ENCODE data around the gene ERVFRD-1. TPM values are rescaled to one million over a fixed set of nuclear protein-coding genes. Genes with fewer than 3 reads are reported as not detected.

The ERVFRD-1 gene
- total RNA-seq, 2 experiments from 2014 or later = not detected

GRCh38 chr6:11056871-11057270 is 54.7 kb downstream of the ERVFRD-1 start:
- no peak overlapping the region for H3K4me3 Mint-ChIP-seq
- H3K36me3 Mint-ChIP-seq = no peaks in the 10 kb centered on the region
- H3K27ac Mint-ChIP-seq = no peak overlapping the region
- DNase-seq = no peak
- no peaks in the 10 kb centered on the region for H3K4me1 Mint-ChIP-seq
- H3K27me3 Mint-ChIP-seq = peaks cover 11% of the 10 kb centered on the region
- no peaks in the 10 kb centered on the region for H3K9me3 Mint-ChIP-seq

- Mint-ChIP-seq H3K36me3 (no peaks in the 10 kb centered on the region), H3K4me3 (no peak overlapping the region), H3K27ac (no peak overlapping the region), H3K4me1 (no peaks in the 10 kb centered on the region), H3K27me3 (peaks cover 21% of the 10 kb centered on the region), H3K9me3 (no peaks in the 10 kb centered on the region)
- DNase-seq = no peak
These were observed 56.3 kb downstream of the ERVFRD-1 start for GRCh38 chr6:11055127-11055627.

- no peaks in the 10 kb centered on the region for H3K36me3 Mint-ChIP-seq
- no peaks in the 10 kb centered on the region for H3K4me1 Mint-ChIP-seq
- no peaks in the 10 kb centered on the region for H3K9me3 Mint-ChIP-seq
- no peak overlapping the region for H3K4me3 Mint-ChIP-seq
- H3K27ac Mint-ChIP-seq = no peak overlapping the region
- no peak for DNase-seq
- peaks cover 25% of the 10 kb centered on the region for H3K27me3 Mint-ChIP-seq
These were observed 56.8 kb downstream of the ERVFRD-1 start for GRCh38 chr6:11054722-11055121.

GRCh38 chr6:11053307-11053706 is 58.2 kb downstream of the ERVFRD-1 start:
- H3K9me3 Mint-ChIP-seq = no peaks in the 10 kb centered on the region
- DNase-seq = no peak
- no peaks in the 10 kb centered on the region for H3K4me1 Mint-ChIP-seq
- H3K4me3 Mint-ChIP-seq = no peak overlapping the region
- no peak overlapping the region for H3K27ac Mint-ChIP-seq
- no peaks in the 10 kb centered on the region for H3K36me3 Mint-ChIP-seq
- H3K27me3 Mint-ChIP-seq = peaks cover 36% of the 10 kb centered on the region

Other genes with a start within 250 kb of the ERVFRD-1 start
- not detected for gene GCM2, start 229.7 kb downstream of the ERVFRD-1 start, total RNA-seq
- not detected for gene SYCP2L, start 224.7 kb downstream of the ERVFRD-1 start, total RNA-seq
- gene ELOVL2, start 67.4 kb downstream of the ERVFRD-1 start, total RNA-seq = not detected
- gene SMIM13, start 17.9 kb downstream of the ERVFRD-1 start, total RNA-seq = 10 to 100 TPM; 15.2 to 15.9 TPM
- 10 to 100 TPM; 32.0 to 33.7 TPM for gene NEDD9, start 120.9 kb upstream of the ERVFRD-1 start, total RNA-seq

Data from activated naive CD8-positive, alpha-beta T cell treated with anti-CD3 and anti-CD28 coated beads for 36 hours (primary cell).